Transverse colon (tissue), 4 donors: ENCODE results near the gene SMG6. TPM values are rescaled to one million over a fixed set of nuclear protein-coding genes. Genes with fewer than 3 reads are reported as not detected.

ENCODE experiments used
- DNase-seq: peaks from one replicate; pipeline ENCODE4 v3.0.0-alpha.2; 2019
- H3K27ac ChIP-seq, 4 donors: fragments of 200-600 bp; sonication (generic); 2 replicates each; pipeline ENCODE4 v1.5.1; 2016 to 2018; ENCODE audit warnings: inconsistent platforms in 4 of 4
- H3K27me3 ChIP-seq: fragments of 200-600 bp; sonication (generic); 2 replicates; pipeline ENCODE4 v1.5.1; 2017; ENCODE audit warnings: inconsistent platforms
- H3K36me3 ChIP-seq, 4 donors: fragments of 200-600 bp; sonication (generic); 2 replicates each; pipeline ENCODE4 v1.5.1; 2017 to 2019; ENCODE audit warnings: inconsistent platforms in 4 of 4
- H3K4me1 ChIP-seq, 4 donors: fragments of 200-600 bp; sonication (generic); 2 replicates each; pipeline ENCODE4 v1.5.1; 2017 to 2020; ENCODE audit warnings: inconsistent platforms in 4 of 4
- H3K4me3 ChIP-seq, 4 donors: fragments of 200-600 bp; sonication (generic); 1 replicate in 1 of 4; 2 replicates in 3 of 4; pipeline versions ENCODE4 v1.5.1 to v1.6.1; 2017 to 2019; ENCODE audit warnings: inconsistent platforms in 4 of 4
- H3K9me3 ChIP-seq, 2 donors: fragments of 200-600 bp; sonication (generic); 2 replicates each; pipeline ENCODE4 v1.5.1; 2017 to 2019; ENCODE audit warnings: inconsistent platforms in 2 of 2
- EP300 ChIP-seq: sonication (generic); formaldehyde crosslinking; IDR thresholded peaks from one replicate; pipeline ENCODE4 v1.6.1; 2017; ENCODE audit warnings: antibody characterized with exemption, low read depth
- POLR2A ChIP-seq: fragments of 450-650 bp; IDR thresholded peaks from one replicate; pipeline ENCODE4 v1.6.1; 2016; ENCODE audit warnings: antibody characterized with exemption, mild to moderate bottlenecking, moderate library complexity
- POLR2AphosphoS5 ChIP-seq, 3 donors: sonication (generic); formaldehyde crosslinking; IDR thresholded peaks; one replicate each; pipeline ENCODE4 v1.6.1; 2016; ENCODE audit warnings: antibody characterized with exemption in 3 of 3
- WGBS, 2 donors: methylation state at CpG; one replicate each; pipeline ENCODE4 v1.1.5; 2018; ENCODE audit warnings: low coverage in 1 of 2; 5-methylcytosine and 5-hydroxymethylcytosine counted together
- in situ Hi-C, 4 donors: fragments of 200-750 bp; cut with MboI; loops; one replicate each; pipeline versions ENCODE4 v1.15.0 to v1.15.1; 2017; ENCODE audit warnings: low sequenced_read_pairs in 3 of 4, low pct_ligation_motif_present in 1 of 4, low pct_unique_long_range_greater_than_20kb in 1 of 4
- intact Hi-C: fragments of 100-400 bp; cut with DNase I; formaldehyde crosslinking; loops from one replicate; pipeline ENCODE4 v1.15.1; 2023; ENCODE audit warnings: low total_unique reads
- total RNA-seq, 4 donors: library from RNA; depleted of rRNA; stranded (reverse); fragments of >200 nt; gene quantifications; one replicate each; pipeline ENCODE4 v1.1.0, GENCODE V29; 2016
- TF ChIP-seq, protein P1 (sequence below), 5 experiments: fragments of 200-600 bp in 3 of 5; fragments of 450-650 bp in 2 of 5; sonication (generic) in 3 of 5; IDR thresholded peaks; 1 replicate in 2 of 5; 2 replicates in 3 of 5; pipeline ENCODE4 v1.5.1; 2016 to 2017; ENCODE audit warnings: antibody characterized with exemption in 5 of 5, inconsistent platforms in 3 of 5, mild to moderate bottlenecking in 2 of 5, moderate library complexity in 1 of 5

The SMG6 gene
- total RNA-seq, 4 donors from 2014 or later: 28.6 to 112 (median 39.1) TPM

DNA sequence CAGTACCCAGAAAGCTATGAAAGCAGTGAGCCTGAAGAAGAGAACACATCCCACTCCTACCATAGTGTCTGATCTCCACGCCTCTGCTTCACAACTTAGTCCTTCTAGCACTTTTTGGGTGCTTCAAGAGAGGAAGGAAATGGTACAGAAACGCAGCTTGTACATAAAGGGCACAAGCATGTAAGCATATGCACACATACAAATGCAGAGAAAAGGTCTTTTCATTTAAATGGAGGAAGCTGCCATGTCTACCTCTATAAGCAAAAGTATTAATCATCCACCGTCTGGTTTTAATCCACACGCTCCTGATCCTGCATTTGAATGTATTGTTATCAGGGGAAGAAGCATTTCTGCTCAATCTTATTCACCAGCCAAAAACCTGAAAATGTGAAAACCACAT, 148.0 kb downstream of the SMG6 start:
- no peak overlapping the region for H3K4me3 ChIP-seq
- no peak overlapping the region for H3K27ac ChIP-seq
- whole genome bisulfite sequencing, 2 donors: 40 to 86% methylated on average over 1 to 4 of the region's 4 CpGs
- in situ Hi-C loops: loop anchor here in 1 of 4 donors (25.0 kb wide), 1 partner anchor 93 kb away; the partner anchor contains the start of gene HIC1
- TF ChIP-seq POLR2AphosphoS5 (IDR thresholded peaks at IDR 0.05) (no peak), POLR2A (no peak), EP300 (no peak)
- TF ChIP-seq, protein P1, sequence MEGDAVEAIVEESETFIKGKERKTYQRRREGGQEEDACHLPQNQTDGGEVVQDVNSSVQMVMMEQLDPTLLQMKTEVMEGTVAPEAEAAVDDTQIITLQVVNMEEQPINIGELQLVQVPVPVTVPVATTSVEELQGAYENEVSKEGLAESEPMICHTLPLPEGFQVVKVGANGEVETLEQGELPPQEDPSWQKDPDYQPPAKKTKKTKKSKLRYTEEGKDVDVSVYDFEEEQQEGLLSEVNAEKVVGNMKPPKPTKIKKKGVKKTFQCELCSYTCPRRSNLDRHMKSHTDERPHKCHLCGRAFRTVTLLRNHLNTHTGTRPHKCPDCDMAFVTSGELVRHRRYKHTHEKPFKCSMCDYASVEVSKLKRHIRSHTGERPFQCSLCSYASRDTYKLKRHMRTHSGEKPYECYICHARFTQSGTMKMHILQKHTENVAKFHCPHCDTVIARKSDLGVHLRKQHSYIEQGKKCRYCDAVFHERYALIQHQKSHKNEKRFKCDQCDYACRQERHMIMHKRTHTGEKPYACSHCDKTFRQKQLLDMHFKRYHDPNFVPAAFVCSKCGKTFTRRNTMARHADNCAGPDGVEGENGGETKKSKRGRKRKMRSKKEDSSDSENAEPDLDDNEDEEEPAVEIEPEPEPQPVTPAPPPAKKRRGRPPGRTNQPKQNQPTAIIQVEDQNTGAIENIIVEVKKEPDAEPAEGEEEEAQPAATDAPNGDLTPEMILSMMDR (IDR thresholded peaks at IDR 0.05): no peak
- intact Hi-C loops: no loop called here
- DNase-seq: no peak
- peaks cover 0 to 14% (median 5%) of the 10 kb centered on the region in 4 donors for H3K36me3 ChIP-seq
- peaks cover 0 to 14% (median 0%) of the 10 kb centered on the region in 4 donors for H3K4me1 ChIP-seq
- no peaks in the 10 kb centered on the region for H3K27me3 ChIP-seq
- H3K9me3 ChIP-seq: no peaks in the 10 kb centered on the region

GRCh38 chr17:2151358-2152033, 152.1 kb downstream of the SMG6 start:
- H3K36me3 ChIP-seq: peaks cover 0 to 14% (median 5%) of the 10 kb centered on the region in 4 donors
- in situ Hi-C loops: loop anchor here in 1 of 4 donors (25.0 kb wide), 1 partner anchor 89 kb away; the partner anchor contains the start of gene HIC1

DNA sequence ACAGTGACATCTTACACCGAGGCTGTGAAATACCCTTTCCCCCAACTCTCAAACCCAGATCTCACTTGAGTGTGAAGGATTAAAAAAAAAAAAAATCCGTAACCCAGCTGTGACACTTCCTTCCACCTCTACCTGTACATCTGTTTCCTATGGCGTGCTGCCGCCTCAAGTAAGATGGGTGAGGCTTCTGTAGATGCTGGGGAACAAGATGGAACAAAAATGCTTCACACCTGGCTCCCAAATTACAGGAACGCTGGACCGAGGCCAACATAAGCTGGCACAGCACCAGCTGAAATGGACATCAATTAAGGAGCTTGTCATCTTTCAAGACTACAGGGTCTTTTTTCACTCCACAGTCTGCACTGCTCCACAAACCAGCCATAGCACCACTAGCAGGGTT, 152.8 kb downstream of the SMG6 start:
- Histone ChIP-seq H3K4me3 (no peak overlapping the region), H3K27ac (no peak overlapping the region), H3K4me1 (no peaks in the 10 kb centered on the region), H3K36me3 (peaks cover 0 to 14% (median 5%) of the 10 kb centered on the region in 4 donors), H3K27me3 (no peaks in the 10 kb centered on the region), H3K9me3 (no peaks in the 10 kb centered on the region)
- TF ChIP-seq POLR2A (no peak), POLR2AphosphoS5 (IDR thresholded peaks at IDR 0.05) (no peak), EP300 (no peak)
- TF ChIP-seq, protein P1 (IDR thresholded peaks at IDR 0.05): no peak
- in situ Hi-C loops (loop anchor here in 1 of 4 donors (25.0 kb wide), 1 partner anchor 89 kb away; the partner anchor contains the start of gene HIC1), intact Hi-C loops (no loop called here)
- WGBS, 2 donors: 76 to 90% methylated on average over 6 of the region's 6 CpGs
- DNase-seq: no peak

More at GRCh38 chr17:2151358-2152033, 152.1 kb downstream of the SMG6 start:
- Histone ChIP-seq H3K27me3 (no peaks in the 10 kb centered on the region), H3K27ac (no peak overlapping the region), H3K4me3 (no peak overlapping the region), H3K4me1 (no peaks in the 10 kb centered on the region), H3K9me3 (no peaks in the 10 kb centered on the region)
- intact Hi-C loops: no loop called here
- TF ChIP-seq POLR2A (no peak), POLR2AphosphoS5 (IDR thresholded peaks at IDR 0.05) (no peak), EP300 (no peak)
- no peak for DNase-seq
- 65 to 80% methylated on average over 3 to 6 of the region's 6 CpGs for WGBS, 2 donors

DNA sequence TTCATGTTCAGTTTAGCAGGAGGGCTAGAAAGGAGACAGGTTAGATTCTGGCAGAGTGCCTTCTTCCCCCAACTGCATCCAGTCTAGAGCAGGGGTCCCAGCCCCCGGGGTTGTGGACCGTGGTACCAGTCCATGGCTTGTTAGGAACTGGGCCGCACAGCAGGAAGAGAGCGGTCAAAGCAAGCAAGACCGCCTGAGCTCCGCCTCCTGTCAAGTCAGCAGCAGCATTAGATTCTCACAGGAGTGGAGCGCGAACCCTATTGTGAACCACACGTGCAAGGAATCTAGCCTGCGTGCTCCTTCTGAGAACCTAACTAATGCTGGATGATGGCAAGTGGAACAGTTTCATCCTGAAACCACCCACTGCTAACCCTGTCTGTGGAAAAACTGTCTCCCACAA, 153.7 kb downstream of the SMG6 start:
- Histone ChIP-seq H3K36me3 (peaks cover 0 to 9% (median 1%) of the 10 kb centered on the region in 4 donors), H3K4me3 (no peak overlapping the region), H3K27ac (no peak overlapping the region), H3K9me3 (no peaks in the 10 kb centered on the region), H3K27me3 (no peaks in the 10 kb centered on the region), H3K4me1 (no peaks in the 10 kb centered on the region)
- in situ Hi-C loops (loop anchor here in 1 of 4 donors (25.0 kb wide), 1 partner anchor 88 kb away; the partner anchor contains the start of gene HIC1), intact Hi-C loops (no loop called here)
- TF ChIP-seq EP300 (no peak), POLR2A (no peak), POLR2AphosphoS5 (IDR thresholded peaks at IDR 0.05) (no peak)
- TF ChIP-seq, protein P1 (IDR thresholded peaks at IDR 0.05): no peak
- WGBS, 2 donors: 97% methylated on average over 10 of the region's 10 CpGs; no CpG with 5 or more reads in 1 of the 2 donors
- no peak for DNase-seq
